ENCODE data around the gene ZBTB32.

DNA sequence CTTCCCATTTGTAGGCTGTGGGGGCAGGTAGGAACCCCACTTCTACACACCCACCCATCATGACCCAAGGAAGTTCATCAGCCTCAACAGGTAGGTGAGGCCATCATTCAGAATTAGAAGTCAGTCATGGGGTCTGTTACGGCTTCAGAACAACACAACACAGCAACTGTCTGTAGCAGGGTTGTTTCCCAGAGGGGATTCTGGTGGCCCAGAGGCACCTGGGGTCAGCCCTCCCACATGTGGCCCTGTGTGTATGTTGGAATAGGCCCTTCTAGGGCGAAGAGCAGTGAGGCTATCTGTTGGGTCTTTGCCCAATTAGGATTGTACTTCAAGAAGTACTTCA, 34.5 kb downstream of the ZBTB32 start:
- TF ChIP-seq CTCF (IDR thresholded peaks at IDR 0.05; ENCODE audit: low read depth, low read length, missing input control) (no peak), TAF1 (conservative IDR thresholded peaks at IDR 0.05) (no peak), JUND (IDR thresholded peaks at IDR 0.05) (no peak), FOXA1 (IDR thresholded peaks at IDR 0.05) (no peak), GABPA (IDR thresholded peaks at IDR 0.05 in 1 of 2, conservative IDR thresholded peaks at IDR 0.05 in 1 of 2) (no peak), ATF3 (IDR thresholded peaks at IDR 0.05) (no peak), EGR1 (IDR thresholded peaks at IDR 0.05; ENCODE audit: low read depth in 2 of 2) (no peak), NR2F2 (IDR thresholded peaks at IDR 0.05) (no peak), RAD21 (IDR thresholded peaks at IDR 0.05) (no peak), YY1 (IDR thresholded peaks at IDR 0.05) (no peak), SP1 (IDR thresholded peaks at IDR 0.05) (no peak)
- TF ChIP-seq, protein P1, sequence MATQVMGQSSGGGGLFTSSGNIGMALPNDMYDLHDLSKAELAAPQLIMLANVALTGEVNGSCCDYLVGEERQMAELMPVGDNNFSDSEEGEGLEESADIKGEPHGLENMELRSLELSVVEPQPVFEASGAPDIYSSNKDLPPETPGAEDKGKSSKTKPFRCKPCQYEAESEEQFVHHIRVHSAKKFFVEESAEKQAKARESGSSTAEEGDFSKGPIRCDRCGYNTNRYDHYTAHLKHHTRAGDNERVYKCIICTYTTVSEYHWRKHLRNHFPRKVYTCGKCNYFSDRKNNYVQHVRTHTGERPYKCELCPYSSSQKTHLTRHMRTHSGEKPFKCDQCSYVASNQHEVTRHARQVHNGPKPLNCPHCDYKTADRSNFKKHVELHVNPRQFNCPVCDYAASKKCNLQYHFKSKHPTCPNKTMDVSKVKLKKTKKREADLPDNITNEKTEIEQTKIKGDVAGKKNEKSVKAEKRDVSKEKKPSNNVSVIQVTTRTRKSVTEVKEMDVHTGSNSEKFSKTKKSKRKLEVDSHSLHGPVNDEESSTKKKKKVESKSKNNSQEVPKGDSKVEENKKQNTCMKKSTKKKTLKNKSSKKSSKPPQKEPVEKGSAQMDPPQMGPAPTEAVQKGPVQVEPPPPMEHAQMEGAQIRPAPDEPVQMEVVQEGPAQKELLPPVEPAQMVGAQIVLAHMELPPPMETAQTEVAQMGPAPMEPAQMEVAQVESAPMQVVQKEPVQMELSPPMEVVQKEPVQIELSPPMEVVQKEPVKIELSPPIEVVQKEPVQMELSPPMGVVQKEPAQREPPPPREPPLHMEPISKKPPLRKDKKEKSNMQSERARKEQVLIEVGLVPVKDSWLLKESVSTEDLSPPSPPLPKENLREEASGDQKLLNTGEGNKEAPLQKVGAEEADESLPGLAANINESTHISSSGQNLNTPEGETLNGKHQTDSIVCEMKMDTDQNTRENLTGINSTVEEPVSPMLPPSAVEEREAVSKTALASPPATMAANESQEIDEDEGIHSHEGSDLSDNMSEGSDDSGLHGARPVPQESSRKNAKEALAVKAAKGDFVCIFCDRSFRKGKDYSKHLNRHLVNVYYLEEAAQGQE (IDR thresholded peaks at IDR 0.05), result no peak
- TF ChIP-seq, protein P2, sequence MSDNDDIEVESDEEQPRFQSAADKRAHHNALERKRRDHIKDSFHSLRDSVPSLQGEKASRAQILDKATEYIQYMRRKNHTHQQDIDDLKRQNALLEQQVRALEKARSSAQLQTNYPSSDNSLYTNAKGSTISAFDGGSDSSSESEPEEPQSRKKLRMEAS (IDR thresholded peaks at IDR 0.05), result no peak
